IMR-90 (cell line): Measurements from ENCODE around the gene DOCK1. TPM values are rescaled to one million over a fixed set of nuclear protein-coding genes. Genes with fewer than 3 reads are reported as not detected.

Experiments
- ATAC-seq: fragments of 200-7000 bp; cut with Tn5 transposase; 2 replicates; pipeline ENCODE4 v1.9.1; 2020; ENCODE audit warnings: low read depth, mild to moderate bottlenecking, moderate library complexity
- BruUV-seq: library from RNA; stranded (reverse); fragments of 400-500 nt; replicated peaks from 2 replicates; lab custom pipeline; 2021; lab: Mats Ljungman, UMichigan
- CTCF ChIA-PET: fragments of 300-600 bp; formaldehyde crosslinking; extraction: SDS; loops from one replicate; lab custom pipeline; 2021; ENCODE audit warnings: antibody characterized with exemption; lab: Yijun Ruan, JAX
- POLR2A ChIA-PET: fragments of 300-600 bp; sonication (Branson Sonifier 250); formaldehyde crosslinking; loops from one replicate; lab custom pipeline; 2022; ENCODE audit warnings: antibody characterized with exemption; ENCODE audit not compliant: unreplicated experiment; lab: Charles Lee
- DNase-seq: peaks from one replicate; pipeline ENCODE4 v3.0.0; 2013
- H2AFZ ChIP-seq: replicated peaks from 2 replicates; pipeline ENCODE3; 2013; ENCODE audit warnings: low read length, mild to moderate bottlenecking; ENCODE audit not compliant: poor library complexity
- H2AK5ac ChIP-seq: 2 replicates; pipeline ENCODE4 v1.6.1; 2013; ENCODE audit warnings: low read depth, low read length, inconsistent platforms
- H2AK9ac ChIP-seq: replicated peaks from 2 replicates; pipeline ENCODE3; 2013; ENCODE audit warnings: mild to moderate bottlenecking, low read depth, low read length, moderate library complexity; ENCODE audit not compliant: poor library complexity
- H2BK120ac ChIP-seq: 2 replicates; pipeline ENCODE4 v1.6.1; 2013; ENCODE audit warnings: low read depth, low read length, inconsistent platforms
- H2BK15ac ChIP-seq: 3 replicates; pipeline ENCODE4 v1.6.1; 2013; ENCODE audit warnings: low read depth, low read length, inconsistent platforms
- H2BK20ac ChIP-seq: 2 replicates; pipeline ENCODE4 v1.6.1; 2013; ENCODE audit warnings: low read depth, mild to moderate bottlenecking, inconsistent platforms, low read length, moderate library complexity
- H2BK5ac ChIP-seq: 2 replicates; pipeline ENCODE4 v1.6.1; 2013; ENCODE audit warnings: mild to moderate bottlenecking, low read depth, low read length, inconsistent platforms; ENCODE audit not compliant: poor library complexity, severe bottlenecking
- H3K14ac ChIP-seq: replicated peaks from 2 replicates; pipeline ENCODE4 v1.6.1; 2013; ENCODE audit warnings: low read depth, low read length, inconsistent platforms
- H3K18ac ChIP-seq: 2 replicates; pipeline ENCODE4 v1.6.1; 2013; ENCODE audit warnings: low read depth, low read length, control low read depth
- H3K23ac ChIP-seq: 2 replicates; pipeline ENCODE4 v1.6.1; 2013; ENCODE audit warnings: low read depth, low read length, inconsistent platforms
- H3K27ac ChIP-seq: 2 replicates; pipeline ENCODE4 v1.5.1; 2013; ENCODE audit warnings: mild to moderate bottlenecking, control low read depth, low read length; ENCODE audit not compliant: insufficient read depth
- H3K27me3 ChIP-seq: 2 replicates; pipeline ENCODE4 v1.6.1; 2013; ENCODE audit warnings: low read length; ENCODE audit not compliant: control insufficient read depth, insufficient read depth
- H3K36me3 ChIP-seq: 2 replicates; pipeline ENCODE4 v1.6.1; 2013; ENCODE audit warnings: low read length, mixed read lengths; ENCODE audit not compliant: control insufficient read depth, insufficient read depth
- H3K4ac ChIP-seq: 2 replicates; pipeline ENCODE4 v1.6.1; 2013; ENCODE audit warnings: low read depth, low read length, inconsistent platforms
- H3K4me1 ChIP-seq: 2 replicates; pipeline ENCODE4 v1.6.1; 2013; ENCODE audit warnings: low read length, mixed read lengths; ENCODE audit not compliant: control insufficient read depth, insufficient read depth
- H3K4me2 ChIP-seq: 2 replicates; pipeline ENCODE4 v1.6.1; 2013; ENCODE audit warnings: low read depth, mild to moderate bottlenecking, control low read depth, low read length, moderate library complexity
- H3K4me3 ChIP-seq: 2 replicates; pipeline ENCODE4 v1.5.1; 2013; ENCODE audit warnings: low read depth, mild to moderate bottlenecking, control low read depth, low read length, moderate library complexity; ENCODE audit not compliant: insufficient read depth
- H3K56ac ChIP-seq: 2 replicates; pipeline ENCODE4 v1.6.1; 2013; ENCODE audit warnings: low read length, inconsistent platforms; ENCODE audit not compliant: insufficient read depth; ENCODE audit errors: extremely low read depth
- H3K79me1 ChIP-seq, 2 experiments: 2 replicates each; pipeline ENCODE4 v1.6.1; 2013; ENCODE audit warnings: low read length in 2 of 2, inconsistent platforms in 1 of 2, low read depth in 1 of 2
- H3K9ac ChIP-seq: 2 replicates; pipeline ENCODE4 v1.6.1; 2013; ENCODE audit warnings: low read depth, low read length, control low read depth
- H3K9me1 ChIP-seq: 2 replicates; pipeline ENCODE4 v1.6.1; 2013; ENCODE audit warnings: low read length, inconsistent platforms; ENCODE audit not compliant: insufficient read depth
- H3K9me3 ChIP-seq: 2 replicates; pipeline ENCODE4 v1.6.1; 2013; ENCODE audit warnings: low read length; ENCODE audit not compliant: control insufficient read depth, insufficient read depth
- H4K20me1 ChIP-seq: 2 replicates; pipeline ENCODE4 v1.6.1; 2013; ENCODE audit warnings: low read length, inconsistent platforms; ENCODE audit not compliant: insufficient read depth
- H4K5ac ChIP-seq: 2 replicates; pipeline ENCODE4 v1.6.1; 2013; ENCODE audit warnings: mild to moderate bottlenecking, low read depth, low read length, control low read depth
- H4K8ac ChIP-seq, 2 experiments: 2 replicates each; pipeline ENCODE4 v1.6.1; 2013; ENCODE audit warnings: low read depth in 2 of 2, low read length in 2 of 2, control low read depth in 1 of 2, inconsistent platforms in 1 of 2
- H4K91ac ChIP-seq: 2 replicates; pipeline ENCODE4 v1.6.1; 2013; ENCODE audit warnings: low read depth, low read length, inconsistent platforms; ENCODE audit not compliant: insufficient read depth
- BHLHE40 ChIP-seq: fragments of 150-350 bp; IDR thresholded peaks from 2 replicates; pipeline ENCODE4 v1.6.1; 2016; ENCODE audit warnings: mild to moderate bottlenecking, low read depth, low read length
- CTCF ChIP-seq: conservative IDR thresholded peaks from 2 replicates; pipeline ENCODE4 v1.5.1; 2012; ENCODE audit warnings: mild to moderate bottlenecking, low read depth, low read length, improper control_type of control experiment
- MAZ ChIP-seq: IDR thresholded peaks from 2 replicates; pipeline ENCODE4 v1.6.1; 2012; ENCODE audit warnings: low read depth, mild to moderate bottlenecking, low read length, improper control_type of control experiment, moderate library complexity, borderline replicate concordance
- WGBS, 2 experiments: methylation state at CpG; one replicate each; pipeline versions ENCODE4 v1.1.5 to v1.1.7; 2013; ENCODE audit warnings: missing lambda C conversion rate in 2 of 2; ENCODE audit not compliant: insufficient read length in 1 of 2; ENCODE audit errors: extremely low coverage in 2 of 2; 5-methylcytosine and 5-hydroxymethylcytosine counted together
- dilution Hi-C: fragments of 300-500 bp; cut with HindIII; formaldehyde crosslinking; loops from one replicate; pipeline ENCODE4 v1.14.3; 2018; ENCODE audit warnings: low sequenced_read_pairs; ENCODE audit not compliant: unreplicated experiment
- in situ Hi-C: fragments of 300-500 bp; cut with MboI; formaldehyde crosslinking; loops from 3 replicates; pipeline ENCODE4 v1.14.3; 2019; ENCODE audit warnings: low sequenced_read_pairs, inconsistent platforms, mixed read lengths
- intact Hi-C: fragments of 100-400 bp; cut with micrococcal nuclease; formaldehyde crosslinking; loops from 2 replicates; pipeline ENCODE4 v1.10.0; 2022
- polyA plus RNA-seq, 3 experiments: library from polyadenylated mRNA; depleted of rRNA; stranded (reverse); fragments of >200 nt; gene quantifications; 2 replicates each; pipeline ENCODE4 v1.2.3, GENCODE V29; 2012; ENCODE audit warnings: low replicate concordance in 1 of 3
- total RNA-seq: library from RNA; depleted of rRNA; stranded (reverse); fragments of >200 nt; gene quantifications from 2 replicates; pipeline ENCODE4 v1.2.3, GENCODE V29; 2012

DOCK1 gene
- total and polyA plus RNA-seq, 2 of the 4 experiments (the other 2 are of a cell fraction) = 28.2 to 71.0 TPM

GRCh38 chr10:127441350-127442219 lies 536.4 kb downstream of the DOCK1 start:
- no peak overlapping the region for H3K4ac ChIP-seq
- H3K18ac ChIP-seq = no peak overlapping the region
- H3K56ac ChIP-seq = no peak overlapping the region
- H3K14ac ChIP-seq = no peak overlapping the region
- no peak for TF ChIP-seq BHLHE40
- TF ChIP-seq MAZ = no peak
- no peak for TF ChIP-seq CTCF
- no peak overlapping the region for H3K4me2 ChIP-seq
- H3K9ac ChIP-seq = no peak overlapping the region
- intact Hi-C loops (no loop called here), in situ Hi-C loops (no loop called here), dilution Hi-C loops (no loop called here)
- H4K8ac ChIP-seq = no peak overlapping the region
- H2AFZ ChIP-seq = peak overlapping the region; percentile 46
- H2AK9ac ChIP-seq = no peak overlapping the region
- H4K91ac ChIP-seq = no peak overlapping the region
- no peak overlapping the region for H2AK5ac ChIP-seq
- H3K23ac ChIP-seq = no peak overlapping the region
- H3K4me3 ChIP-seq = no peak overlapping the region
- H2BK20ac ChIP-seq = no peak overlapping the region
- ChIA-PET CTCF (no interaction called here), POLR2A (no interaction called here)
- H2BK120ac ChIP-seq = no peak overlapping the region
- H3K27me3 ChIP-seq = no peaks in the 10 kb centered on the region
- BruUV-seq = no TSS peak
- H4K5ac ChIP-seq = no peak overlapping the region
- no peaks in the 10 kb centered on the region for H3K9me3 ChIP-seq
- 96% methylated on average over 4 of the region's 16 CpGs; no CpG with 5 or more reads in 1 of the 2 experiments for WGBS, 2 experiments
- DNase-seq (no peak), ATAC-seq (no peak)
- peaks cover 60% of the 10 kb centered on the region for H3K36me3 ChIP-seq
- H4K20me1 ChIP-seq = no peaks in the 10 kb centered on the region
- H2BK15ac ChIP-seq = no peak overlapping the region
- H3K27ac ChIP-seq = no peak overlapping the region
- H3K9me1 ChIP-seq = peaks cover 2% of the 10 kb centered on the region; the same call in 1 of the 2 replicates
- no peaks in the 10 kb centered on the region for H3K4me1 ChIP-seq
- H2BK5ac ChIP-seq = no peak overlapping the region
- H3K79me1 ChIP-seq = no peaks in the 10 kb centered on the region
